NCI-H748 (cell line): ENCODE measurements around the gene MYL3.
A peak's percentile ranks its signal among the peaks of the same experiment; 100 is the strongest.

Experiments
- DNase-seq: peaks from one replicate; lab custom pipeline; 2025; ENCODE audit not compliant: unreplicated experiment; lab: John Stamatoyannopoulos, UW

The MYL3 gene

DNA sequence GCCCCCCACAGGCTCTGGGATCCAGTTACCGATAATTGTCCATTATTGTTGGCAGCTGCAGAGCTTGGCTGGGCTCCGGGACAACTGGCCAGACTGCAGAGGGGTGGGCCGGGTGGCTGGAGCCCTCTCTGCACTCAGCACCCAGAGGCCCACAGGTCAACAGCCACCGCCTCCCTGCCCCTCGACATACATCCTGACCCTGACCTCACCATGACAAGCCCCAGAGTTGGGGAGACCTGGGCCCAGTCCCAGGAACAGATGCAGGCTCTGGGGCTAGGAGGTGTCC lies 36.7 kb upstream of the MYL3 start:
- peak; percentile 78 for DNase-seq

DNA sequence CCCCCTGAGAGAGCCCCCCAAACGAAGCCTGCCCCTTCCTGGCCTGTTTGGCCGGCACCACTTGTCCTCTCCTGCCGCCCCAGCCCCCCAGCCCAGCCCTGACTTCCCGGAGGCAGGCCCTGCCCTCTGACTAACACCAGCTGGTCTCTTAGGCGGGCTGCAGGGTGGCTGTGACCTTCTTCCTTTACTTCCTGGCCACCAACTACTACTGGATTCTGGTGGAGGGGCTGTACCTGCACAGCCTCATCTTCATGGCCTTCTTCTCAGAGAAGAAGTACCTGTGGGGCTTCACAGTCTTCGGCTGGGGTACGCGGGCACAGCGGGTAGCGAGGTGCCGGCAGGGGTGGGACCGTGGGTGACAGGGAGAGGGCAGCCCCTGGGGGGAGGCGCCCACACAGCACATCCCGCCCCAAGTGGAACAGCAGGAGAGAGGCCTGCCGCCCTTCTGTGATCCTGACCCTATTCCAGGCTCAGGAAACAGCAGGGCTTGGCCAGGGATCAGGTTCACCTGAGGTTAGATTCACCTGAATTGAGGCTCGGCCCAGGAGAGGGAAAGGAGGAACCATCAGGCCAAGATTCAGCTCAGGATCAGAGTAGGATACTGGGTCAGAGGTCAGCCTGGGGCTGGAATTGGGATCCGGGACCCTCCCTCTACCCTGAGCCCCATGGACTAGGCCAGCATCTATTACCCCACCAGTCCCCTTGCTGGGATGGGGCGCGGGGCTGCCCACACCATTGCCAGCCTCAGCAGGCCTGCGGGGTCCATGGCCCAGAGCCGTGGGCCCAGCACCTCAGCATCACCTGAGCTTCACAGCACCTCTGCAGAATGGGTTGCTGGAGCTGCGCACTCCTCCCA lies 36.1 kb upstream of the MYL3 start:
- no peak for DNase-seq

DNA sequence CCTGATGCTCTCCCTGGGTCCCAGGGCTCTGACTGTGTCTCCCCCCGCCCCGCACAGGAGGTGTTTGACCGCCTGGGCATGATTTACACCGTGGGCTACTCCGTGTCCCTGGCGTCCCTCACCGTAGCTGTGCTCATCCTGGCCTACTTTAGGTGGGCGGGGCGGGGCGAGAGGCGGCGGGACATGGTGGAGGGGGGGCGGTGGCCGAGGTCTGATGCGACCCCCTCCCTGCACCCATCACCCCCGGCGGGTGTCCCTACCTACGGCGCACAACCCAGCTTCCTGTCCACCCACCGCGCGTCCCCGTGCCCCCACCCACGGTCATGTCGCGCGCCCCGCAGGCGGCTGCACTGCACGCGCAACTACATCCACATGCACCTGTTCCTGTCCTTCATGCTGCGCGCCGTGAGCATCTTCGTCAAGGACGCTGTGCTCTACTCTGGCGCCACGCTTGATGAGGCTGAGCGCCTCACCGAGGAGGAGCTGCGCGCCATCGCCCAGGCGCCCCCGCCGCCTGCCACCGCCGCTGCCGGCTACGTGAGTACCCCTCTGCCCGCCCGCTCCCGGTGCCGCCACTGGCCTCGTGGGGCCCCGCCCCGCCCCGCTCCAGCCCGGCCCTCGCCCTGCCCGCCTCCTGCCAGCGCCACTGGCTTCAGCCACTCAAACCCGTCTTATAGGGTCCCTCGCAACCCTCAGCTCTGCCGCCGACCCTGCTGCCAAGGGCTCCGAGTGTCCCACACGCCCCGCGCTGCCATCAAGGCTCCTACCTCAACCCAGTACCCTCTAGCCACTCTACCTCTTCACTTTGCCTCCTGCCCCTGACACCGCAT lies 35.3 kb upstream of the MYL3 start:
- DNase-seq, result no peak

DNA sequence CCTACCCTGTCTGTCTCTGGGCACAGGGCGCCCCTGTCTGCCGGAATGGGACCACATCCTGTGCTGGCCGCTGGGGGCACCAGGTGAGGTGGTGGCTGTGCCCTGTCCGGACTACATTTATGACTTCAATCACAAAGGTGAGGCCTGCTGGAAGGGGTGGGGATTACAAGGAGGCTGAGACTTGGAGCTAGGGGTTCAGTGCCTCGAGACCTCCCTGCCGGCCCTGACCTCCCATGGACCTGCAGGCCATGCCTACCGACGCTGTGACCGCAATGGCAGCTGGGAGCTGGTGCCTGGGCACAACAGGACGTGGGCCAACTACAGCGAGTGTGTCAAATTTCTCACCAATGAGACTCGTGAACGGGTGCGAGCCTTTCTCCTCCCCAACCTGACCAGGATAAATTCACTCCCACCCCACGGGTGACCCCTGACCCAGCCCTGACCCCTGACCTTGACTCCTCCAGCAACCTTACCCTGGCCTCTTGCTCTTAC lies 34.6 kb upstream of the MYL3 start:
- DNase-seq, result no peak

DNA sequence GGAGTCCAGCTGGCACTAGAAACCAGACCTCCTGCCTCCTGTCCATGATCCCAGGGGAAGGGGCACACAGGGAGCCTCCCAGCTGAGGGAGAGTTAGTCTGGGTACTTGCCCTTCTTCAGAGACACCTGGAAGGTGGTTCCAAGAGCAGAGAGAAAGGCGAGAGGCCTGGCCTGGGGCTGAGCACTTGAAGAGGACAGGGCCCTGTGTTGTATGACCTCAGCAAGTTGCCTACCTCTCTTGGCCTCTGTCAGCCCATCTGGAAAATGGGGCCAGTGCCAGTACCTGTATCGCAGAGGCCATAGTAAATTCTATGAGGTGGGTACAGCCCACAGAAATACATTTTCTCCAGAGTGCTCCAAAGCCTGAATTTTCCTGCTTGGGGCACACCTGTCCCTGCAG lies 33.8 kb upstream of the MYL3 start:
- no peak for DNase-seq

DNA sequence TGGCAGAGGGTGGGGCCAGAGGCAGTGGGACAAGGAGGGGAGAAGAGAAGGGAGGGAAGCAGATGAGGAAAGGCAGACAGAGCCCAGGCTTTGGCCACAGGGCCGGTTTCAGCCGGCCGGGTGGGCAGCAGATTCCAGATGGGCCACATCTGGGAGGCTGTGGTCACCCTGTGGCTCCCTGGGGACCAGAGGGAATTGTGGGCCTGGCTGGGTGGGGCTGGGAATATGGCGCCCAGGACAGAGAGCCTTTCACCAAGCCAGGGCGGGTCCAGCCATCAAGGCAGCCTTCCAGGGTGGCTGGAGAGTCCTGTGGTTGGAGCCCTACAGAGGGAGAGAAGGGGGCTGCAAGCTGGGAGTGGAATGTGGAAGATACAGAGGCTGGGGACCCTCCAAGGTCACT lies 33.1 kb upstream of the MYL3 start:
- DNase-seq, result no peak

DNA sequence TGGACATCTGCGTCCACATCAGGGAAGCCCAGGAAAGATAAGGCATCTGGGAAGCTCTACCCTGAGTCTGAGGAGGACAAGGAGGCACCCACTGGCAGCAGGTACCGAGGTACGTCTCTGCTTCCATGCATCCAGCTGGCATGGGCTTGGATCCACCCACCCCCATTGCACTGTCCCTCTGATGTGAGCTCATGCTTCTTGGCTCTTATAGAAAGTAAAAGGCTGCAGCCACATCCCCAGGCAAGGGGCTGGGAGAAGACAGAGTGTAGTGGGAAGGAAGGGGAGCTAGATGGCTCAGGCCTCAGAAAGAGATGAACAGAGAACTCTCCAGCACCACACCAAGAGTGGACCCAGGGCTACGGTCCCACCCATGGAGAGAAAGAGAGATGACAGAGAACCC lies 32.5 kb upstream of the MYL3 start:
- DNase-seq, result no peak

DNA sequence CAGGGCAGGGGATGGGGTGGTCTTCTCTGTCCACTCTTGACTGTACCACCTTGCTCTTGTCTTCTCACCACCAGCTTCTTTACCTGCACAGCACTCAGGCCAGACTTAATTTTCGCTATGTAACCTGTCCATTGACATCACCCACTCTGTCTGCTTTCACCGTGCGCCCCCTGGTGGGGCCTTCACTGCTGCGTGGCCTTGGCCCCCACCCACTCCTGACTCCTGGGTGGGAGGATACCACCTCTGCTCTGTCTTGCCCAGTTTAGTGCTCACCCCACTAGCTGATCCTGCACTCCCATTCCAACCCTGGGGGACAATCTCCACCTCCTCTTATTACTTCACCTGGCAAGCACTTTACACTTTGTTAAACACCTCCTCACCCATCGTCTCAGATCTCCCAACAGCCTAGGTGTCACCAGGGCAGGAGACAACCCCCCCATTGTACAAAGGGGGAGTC lies 32.0 kb upstream of the MYL3 start:
- DNase-seq, result peak; percentile 39

DNA sequence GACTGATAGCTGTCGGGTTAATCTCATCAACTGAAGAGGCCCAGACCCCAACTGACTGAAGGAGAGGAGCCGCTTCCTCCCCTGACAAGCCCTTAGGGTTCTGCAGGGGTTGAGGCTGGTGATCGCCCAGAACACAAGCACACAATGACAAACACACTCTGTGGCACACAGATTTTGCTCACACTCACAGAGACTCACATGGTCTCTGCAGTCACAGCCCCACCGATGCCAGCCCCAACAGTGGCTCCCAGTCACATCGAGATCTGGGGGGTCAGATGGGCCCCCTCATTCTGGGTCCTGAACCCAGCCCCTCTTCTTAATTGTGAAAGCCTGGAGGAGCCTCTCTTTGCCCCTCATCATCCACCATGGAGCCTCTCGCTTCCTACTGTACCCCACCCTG lies 31.0 kb upstream of the MYL3 start:
- DNase-seq, result no peak

DNA sequence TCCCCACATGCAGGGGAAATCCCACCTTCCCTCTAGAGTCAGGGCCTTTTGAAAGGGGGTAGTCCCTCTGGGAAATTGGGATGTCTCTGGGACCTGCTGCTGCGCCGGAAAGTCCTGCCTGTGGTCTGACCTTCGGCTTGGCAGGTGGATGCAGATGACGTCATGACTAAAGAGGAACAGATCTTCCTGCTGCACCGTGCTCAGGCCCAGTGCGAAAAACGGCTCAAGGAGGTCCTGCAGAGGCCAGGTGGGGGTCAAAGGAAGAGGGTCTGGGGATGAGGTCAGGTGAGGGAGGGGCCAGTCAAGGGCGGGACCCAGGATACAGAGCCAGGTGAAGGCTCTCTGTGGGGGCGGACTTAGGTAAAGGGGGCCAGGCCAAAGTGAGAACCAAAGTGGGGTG lies 30.5 kb upstream of the MYL3 start:
- no peak for DNase-seq

DNA sequence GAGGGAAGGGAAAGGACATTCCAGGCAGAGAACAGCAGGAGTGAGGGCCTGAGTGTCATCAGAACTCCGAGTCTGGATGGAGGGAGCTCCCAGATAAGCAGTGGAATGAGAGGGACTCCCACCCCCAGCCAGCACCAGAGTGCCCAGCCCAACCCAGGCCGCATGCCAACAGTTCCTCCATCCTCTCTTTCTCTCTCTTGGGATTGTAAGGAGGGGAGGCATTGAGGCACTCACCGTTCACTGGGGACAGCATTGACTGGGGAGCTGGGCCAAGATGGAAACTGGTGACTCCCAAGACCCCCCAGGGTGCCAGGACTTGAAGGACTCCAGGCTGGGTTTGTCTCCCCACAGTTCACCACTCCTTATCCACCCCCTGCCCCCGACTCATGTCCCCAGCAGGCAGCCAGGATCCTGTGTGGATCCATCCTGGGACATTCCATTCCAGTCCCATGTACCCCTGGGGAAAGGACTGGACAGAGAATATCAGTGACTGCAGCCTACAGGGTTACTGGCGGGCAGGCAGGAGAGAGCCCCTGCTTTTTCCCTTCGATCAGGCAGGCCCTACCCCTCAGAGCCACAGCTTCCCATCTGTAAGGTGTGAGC lies 30.0 kb upstream of the MYL3 start:
- DNase-seq, result no peak

DNA sequence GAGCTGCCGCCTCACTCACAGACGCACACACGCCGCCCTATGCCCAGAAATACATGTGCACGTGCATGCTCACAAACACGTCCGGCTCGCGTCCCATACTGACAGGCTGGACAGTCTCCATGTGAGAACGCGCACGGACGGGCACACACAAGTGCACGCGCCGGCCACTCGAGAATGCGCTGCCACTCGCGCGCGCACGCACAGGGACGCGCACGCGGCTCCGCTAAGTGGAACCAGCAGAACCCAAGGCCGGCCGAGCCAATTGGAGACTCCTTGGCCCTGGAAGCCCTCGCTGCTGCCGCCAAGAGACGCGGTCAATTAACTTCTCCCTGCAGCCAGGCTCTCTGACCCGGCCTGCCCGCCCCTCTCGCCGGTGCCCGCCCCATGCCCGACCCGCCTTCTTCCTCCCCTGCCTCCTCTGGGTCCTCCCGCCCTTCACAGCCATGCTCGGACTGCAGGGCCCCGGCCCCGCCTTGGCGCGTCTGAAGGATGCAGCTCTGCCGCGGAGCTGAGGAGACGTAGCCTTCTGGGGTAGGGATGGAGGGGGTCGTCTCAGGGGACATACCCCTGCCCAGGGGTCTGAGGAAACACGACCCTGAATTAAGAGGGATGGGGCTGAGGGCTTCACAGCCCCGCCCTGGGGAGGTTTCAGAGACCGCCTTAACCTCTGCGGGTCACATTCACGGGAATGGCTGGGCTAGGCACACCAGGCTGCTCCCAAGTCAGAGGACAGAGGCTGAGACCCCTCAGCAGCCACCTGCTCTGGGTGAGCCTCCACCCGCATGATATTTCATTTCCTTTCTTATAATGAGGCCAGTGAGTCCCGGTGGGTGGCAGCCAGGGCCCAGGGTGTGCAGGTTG lies 29.3 kb upstream of the MYL3 start:
- DNase-seq, result peak; percentile 67

DNA sequence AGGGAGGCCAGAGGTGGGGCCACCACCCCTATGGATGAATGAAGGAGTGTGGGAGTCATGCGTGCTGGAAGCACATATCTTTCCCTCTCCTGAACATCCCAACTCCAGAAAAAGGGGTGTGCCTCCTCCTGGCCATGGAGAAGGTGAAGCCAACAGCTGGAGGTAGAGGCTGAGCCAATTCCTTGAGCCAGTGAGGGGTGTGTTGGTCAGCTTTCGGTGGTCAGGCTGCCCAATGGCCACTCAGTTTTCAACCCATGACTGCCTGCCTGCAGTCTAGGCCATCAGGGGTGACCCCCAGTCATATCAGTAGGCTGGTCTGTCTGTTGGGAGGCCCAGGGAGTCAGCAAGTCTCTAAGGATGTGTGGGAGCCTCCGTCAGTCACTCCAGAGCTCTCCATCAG lies 27.9 kb upstream of the MYL3 start:
- DNase-seq, result no peak

DNA sequence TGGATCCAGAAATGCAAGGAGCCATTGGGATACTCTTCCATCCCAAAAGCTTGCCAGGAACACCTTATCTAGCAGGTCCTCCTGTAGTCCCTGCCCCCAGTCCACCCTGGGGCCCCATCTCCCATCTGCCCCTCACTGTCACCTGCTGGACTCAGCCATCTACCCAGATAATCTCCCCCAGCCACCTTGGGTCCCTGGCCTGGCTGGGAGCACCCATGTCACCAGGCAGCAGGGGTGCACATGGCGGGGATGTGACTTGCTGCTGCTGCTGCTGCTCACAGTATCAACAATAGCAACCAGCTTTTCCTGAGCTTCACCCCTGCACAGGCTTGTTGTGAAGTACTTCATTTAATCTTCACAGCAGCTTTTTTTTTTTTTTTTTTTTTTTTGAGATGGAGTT lies 26.9 kb upstream of the MYL3 start:
- DNase-seq, result no peak

DNA sequence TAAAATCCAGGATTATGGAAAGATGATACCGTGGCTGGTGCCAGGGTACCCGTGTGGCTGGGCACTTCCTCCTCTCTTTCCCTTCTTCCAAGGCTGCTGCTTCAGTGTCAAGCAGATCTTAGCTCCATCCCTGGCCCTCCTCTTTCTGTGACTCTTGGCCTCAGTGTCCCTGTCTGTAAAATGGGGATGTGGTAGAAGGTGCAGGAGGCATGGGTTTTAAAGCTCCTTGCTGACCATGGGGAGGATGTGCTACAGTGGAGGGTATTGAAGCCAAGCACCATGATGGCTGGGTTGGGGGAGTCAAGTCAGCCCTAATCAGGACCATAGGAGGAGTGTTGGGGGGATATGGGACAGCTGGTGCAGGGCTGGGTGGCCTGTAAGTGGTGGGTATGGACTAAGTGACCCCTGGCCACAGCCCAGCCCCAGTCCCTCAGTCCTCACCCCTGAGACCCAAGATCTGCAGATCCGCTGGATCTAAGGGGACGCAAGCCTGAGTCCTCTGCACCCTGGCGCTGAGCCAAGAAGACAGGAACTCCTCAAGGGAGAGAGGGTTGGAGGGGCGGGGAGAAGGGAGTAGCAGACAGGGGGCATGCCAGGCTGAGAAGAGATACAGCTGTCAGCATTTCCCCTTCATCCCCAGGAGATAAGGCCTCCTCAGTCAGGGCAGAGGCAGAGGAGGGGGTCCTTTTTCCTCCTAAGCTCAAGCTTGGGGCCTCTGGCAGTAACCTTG lies 26.3 kb upstream of the MYL3 start:
- DNase-seq, result no peak

DNA sequence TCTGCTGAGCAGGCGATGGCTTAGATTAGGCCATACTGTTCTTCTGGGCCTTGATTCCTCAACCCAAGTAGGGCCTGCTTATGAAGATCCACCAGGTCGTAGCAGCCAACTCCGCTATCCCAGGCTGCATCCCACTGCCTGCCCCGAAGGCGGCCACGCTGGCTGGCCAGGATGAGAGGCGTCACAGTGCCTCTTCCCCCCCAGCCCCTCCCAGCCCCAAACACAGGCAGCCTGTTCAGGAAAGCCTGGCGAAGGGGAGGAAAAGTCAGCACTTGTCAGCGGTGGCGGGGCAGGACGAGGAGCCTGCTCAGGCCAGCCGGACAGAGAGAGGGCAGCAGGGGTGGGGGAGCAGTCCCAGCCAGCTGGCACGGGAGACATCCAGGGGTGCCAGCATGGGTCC lies 25.5 kb upstream of the MYL3 start:
- no peak for DNase-seq

DNA sequence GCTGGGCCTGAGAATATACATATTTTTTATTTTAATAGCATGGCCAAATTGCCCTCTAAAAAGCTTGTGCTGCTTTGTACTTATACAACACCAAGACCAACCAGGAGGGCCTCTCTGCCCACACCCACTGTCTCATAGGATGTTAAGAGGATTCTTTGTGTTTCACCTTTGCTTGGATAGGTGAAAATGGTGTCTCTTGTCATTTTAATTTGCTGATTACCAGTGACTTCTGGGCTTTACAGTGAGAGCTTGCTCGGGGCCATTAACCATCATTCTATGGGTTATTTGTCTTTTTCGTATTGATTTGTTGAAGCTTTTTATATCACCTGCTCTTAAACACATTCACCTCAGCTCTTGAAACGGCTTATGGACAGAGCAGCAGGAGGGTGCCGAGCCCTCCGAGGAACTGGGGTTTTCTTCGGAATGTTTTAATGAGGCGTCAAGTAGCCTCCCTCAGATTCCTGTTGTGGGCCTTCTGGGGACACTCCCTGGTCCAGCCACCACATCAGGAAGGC lies 24.8 kb upstream of the MYL3 start:
- DNase-seq, result no peak

DNA sequence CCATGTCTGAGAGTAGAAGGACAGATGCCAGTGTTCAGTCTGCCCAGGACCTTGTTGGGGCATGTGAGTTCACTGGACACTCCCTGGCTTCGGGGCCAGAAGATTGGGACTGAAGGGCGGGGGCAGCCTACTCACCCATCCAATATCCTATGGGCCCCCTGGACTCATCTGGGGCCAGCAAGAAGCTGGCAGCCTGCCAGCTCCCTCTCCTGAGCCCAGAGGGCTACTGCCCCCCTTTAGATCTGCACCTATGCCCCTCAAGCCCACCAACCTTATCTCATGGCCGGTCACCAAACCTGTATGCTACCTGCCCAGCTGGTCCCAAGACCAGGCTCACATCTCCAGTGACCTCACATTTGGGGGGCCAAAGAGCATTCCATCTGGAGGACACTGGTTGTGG lies 22.4 kb upstream of the MYL3 start:
- no peak for DNase-seq

DNA sequence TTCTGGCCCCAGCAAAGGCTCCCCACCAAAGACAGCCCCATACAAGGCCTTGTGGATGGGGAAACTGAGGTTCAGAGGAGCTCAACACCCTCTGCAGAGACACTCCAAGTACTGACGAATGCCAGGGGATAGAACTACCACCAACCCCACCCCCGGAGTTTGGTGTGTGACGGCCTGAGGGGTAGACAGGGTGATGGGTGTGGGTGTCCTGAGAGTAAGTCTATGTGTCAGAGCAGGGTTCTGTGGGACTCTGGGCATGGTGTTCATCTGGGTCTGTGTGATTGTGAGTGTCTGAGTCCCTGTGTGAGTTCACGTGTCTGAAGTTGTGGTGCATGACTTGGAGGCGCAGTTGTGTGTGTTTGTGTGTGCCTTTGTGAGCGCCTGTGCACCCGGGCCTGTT lies 21.7 kb upstream of the MYL3 start:
- no peak for DNase-seq

DNA sequence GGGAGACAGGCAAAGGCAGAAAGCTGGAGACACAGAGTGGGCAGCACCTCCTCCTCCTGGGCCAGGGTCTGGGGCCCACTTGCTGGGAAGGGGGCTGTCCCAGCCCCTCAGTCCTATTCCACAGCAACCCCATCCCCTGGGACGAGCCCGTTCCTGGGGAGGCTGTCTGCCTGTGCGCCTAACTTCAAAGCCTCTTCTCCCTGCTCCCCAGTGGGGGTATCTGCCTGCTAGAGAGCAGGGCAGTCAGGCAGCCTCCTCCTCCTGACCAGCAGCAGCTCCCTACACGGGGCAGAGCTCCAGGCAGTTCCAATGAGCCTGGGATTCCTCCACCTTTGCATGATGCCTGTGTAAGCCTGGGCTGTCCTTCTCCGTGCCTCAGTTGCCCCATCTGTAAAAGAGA lies 21.2 kb upstream of the MYL3 start:
- no peak for DNase-seq
